Upper lobe of right lung (tissue), 1 donor: Measurements from ENCODE around the gene PACSIN1. TPM values are rescaled to one million over a fixed set of nuclear protein-coding genes. Genes with fewer than 3 reads are reported as not detected.

Experiments used
- ATAC-seq: fragments of 200-7000 bp; cut with Tn5 transposase; one replicate; pipeline ENCODE4 v1.9.1; 2020; ENCODE audit warnings: mild to moderate bottlenecking, moderate library complexity
- DNase-seq: peaks from one replicate; pipeline ENCODE4 v3.0.0-alpha.2; 2020
- H3K27ac ChIP-seq: fragments of 200-600 bp; one replicate; pipeline ENCODE4 v1.8.0; 2022
- H3K27me3 ChIP-seq: fragments of 200-600 bp; one replicate; pipeline ENCODE4 v1.8.0; 2022; ENCODE audit warnings: mild to moderate bottlenecking
- H3K36me3 ChIP-seq: fragments of 200-600 bp; one replicate; pipeline ENCODE4 v1.8.0; 2022
- H3K4me1 ChIP-seq: fragments of 200-600 bp; one replicate; pipeline ENCODE4 v1.8.0; 2022
- H3K4me3 ChIP-seq: fragments of 200-600 bp; one replicate; pipeline ENCODE4 v1.8.0; 2022; ENCODE audit warnings: mild to moderate bottlenecking
- H3K9me3 ChIP-seq: fragments of 200-600 bp; one replicate; pipeline ENCODE4 v1.8.0; 2022
- CTCF ChIP-seq: fragments of 200-600 bp; IDR thresholded peaks from one replicate; pipeline ENCODE4 v1.8.0; 2022; ENCODE audit warnings: antibody characterized with exemption
- intact Hi-C: fragments of 100-400 bp; cut with DNase I; formaldehyde crosslinking; loops from one replicate; pipeline ENCODE4 v1.11.0; 2022
- total RNA-seq: library from RNA; stranded (reverse); fragmentation: NEBNext Ultra II Directional; extraction: Animal tissue kit (Norgen Biotek cat#: 25700); gene quantifications from one replicate; pipeline ENCODE4 v1.2.1, GENCODE V29; 2021
- donor health status: DM: no; HTN: yes; CAD: no; lungs with severe emphysema.

PACSIN1 gene
- total RNA-seq, 1 donor from 2014 or later = not detected

GRCh38 chr6:34535199-34535598 is 69.3 kb downstream of the PACSIN1 start:
- no peaks in the 10 kb centered on the region for H3K9me3 ChIP-seq
- no peak for DNase-seq
- H3K36me3 ChIP-seq = no peaks in the 10 kb centered on the region
- intact Hi-C loops = no loop called here
- no peak for ATAC-seq
- no peak for TF ChIP-seq CTCF
- no peaks in the 10 kb centered on the region for H3K4me1 ChIP-seq
- no peak overlapping the region for H3K4me3 ChIP-seq
- H3K27ac ChIP-seq = no peak overlapping the region
- H3K27me3 ChIP-seq = no peaks in the 10 kb centered on the region

- TF ChIP-seq CTCF = no peak
- Histone ChIP-seq H3K4me1 (no peaks in the 10 kb centered on the region), H3K36me3 (no peaks in the 10 kb centered on the region), H3K9me3 (no peaks in the 10 kb centered on the region), H3K27me3 (no peaks in the 10 kb centered on the region), H3K27ac (no peak overlapping the region), H3K4me3 (no peak overlapping the region)
- intact Hi-C loops = no loop called here
- DNase-seq = no peak
- no peak for ATAC-seq
Observed at GRCh38 chr6:34535646-34536045, 69.8 kb downstream of the PACSIN1 start.

GRCh38 chr6:34536251-34536958 is 70.5 kb downstream of the PACSIN1 start:
- Histone ChIP-seq H3K4me1 (no peaks in the 10 kb centered on the region), H3K27me3 (no peaks in the 10 kb centered on the region), H3K27ac (no peak overlapping the region), H3K36me3 (no peaks in the 10 kb centered on the region), H3K9me3 (no peaks in the 10 kb centered on the region), H3K4me3 (no peak overlapping the region)
- no peak for TF ChIP-seq CTCF
- intact Hi-C loops = no loop called here
- ATAC-seq = no peak
- DNase-seq = no peak

GRCh38 chr6:34536959-34537848 is 71.3 kb downstream of the PACSIN1 start:
- TF ChIP-seq CTCF = no peak
- Histone ChIP-seq H3K27me3 (no peaks in the 10 kb centered on the region), H3K36me3 (no peaks in the 10 kb centered on the region), H3K9me3 (no peaks in the 10 kb centered on the region), H3K4me3 (no peak overlapping the region), H3K4me1 (no peaks in the 10 kb centered on the region), H3K27ac (no peak overlapping the region)
- intact Hi-C loops = no loop called here
- ATAC-seq = no peak
- DNase-seq = no peak

- no peak overlapping the region for H3K4me3 ChIP-seq
- DNase-seq = no peak
- no peak for ATAC-seq
- H3K4me1 ChIP-seq = no peaks in the 10 kb centered on the region
- no peaks in the 10 kb centered on the region for H3K9me3 ChIP-seq
- H3K27ac ChIP-seq = no peak overlapping the region
- no peaks in the 10 kb centered on the region for H3K27me3 ChIP-seq
- intact Hi-C loops = no loop called here
- no peak for TF ChIP-seq CTCF
- H3K36me3 ChIP-seq = no peaks in the 10 kb centered on the region
Observed at GRCh38 chr6:34537922-34538550, 72.2 kb downstream of the PACSIN1 start.
